HCT116 (cell line): Measurements from ENCODE around the gene ZC3H12C. TPM values are rescaled to one million over a fixed set of nuclear protein-coding genes. Genes with fewer than 3 reads are reported as not detected.

ENCODE experiments used
- ATAC-seq: fragments of 200-7000 bp; cut with Tn5 transposase; 2 replicates; pipeline ENCODE4 v1.9.1; 2020; ENCODE audit warnings: mild to moderate bottlenecking, moderate library complexity
- BruUV-seq: library from RNA; stranded (reverse); fragments of 400-500 nt; replicated peaks from 2 replicates; lab custom pipeline; 2021; lab: Mats Ljungman, UMichigan
- CTCF ChIA-PET: fragments of 300-600 bp; sonication (Branson Sonifier 250); formaldehyde crosslinking; loops from one replicate; lab custom pipeline; 2021; ENCODE audit warnings: antibody characterized with exemption; lab: Charles Lee
- POLR2A ChIA-PET: fragments of 300-600, 350-600 bp; sonication (Branson Sonifier 250); formaldehyde crosslinking; loops from one replicate; lab custom pipeline; 2021; ENCODE audit warnings: antibody characterized with exemption; lab: Charles Lee
- RAD21 ChIA-PET, 2 experiments: fragments of 300-600 bp; sonication (Branson Sonifier 250); formaldehyde crosslinking; loops; one replicate each; lab custom pipeline; 2023; ENCODE audit warnings: low total read pairs in 2 of 2; ENCODE audit not compliant: uncharacterized antibody in 2 of 2, unreplicated experiment in 2 of 2, low non-redundant PET in 1 of 2; lab: Charles Lee
- DNase-seq: peaks from one replicate; pipeline ENCODE4 v3.0.0-alpha.2; 2010; ENCODE audit warnings: low read depth, low spot score
- H2AFZ ChIP-seq: fragments of 200-600 bp; shearing (Covaris generic), sonication (generic); 2 replicates; pipeline ENCODE4 v1.6.1; 2017; ENCODE audit warnings: low read depth, mixed run types, mixed read lengths, antibody characterized with exemption, low read length; ENCODE audit not compliant: poor library complexity, severe bottlenecking
- H3K27ac ChIP-seq: 2 replicates; pipeline ENCODE4 v1.5.1; 2012; ENCODE audit warnings: low read depth, low read length
- H3K27me3 ChIP-seq: fragments of 200-600 bp; sonication (generic); 2 replicates; pipeline ENCODE4 v1.6.1; 2016; ENCODE audit warnings: mixed run types, low read length, mixed read lengths; ENCODE audit not compliant: insufficient read depth
- H3K36me3 ChIP-seq, 2 experiments: fragments of 200-500 bp in 1 of 2; fragments of 200-600 bp in 1 of 2; sonication (Bioruptor generic) in 1 of 2; sonication (generic) in 1 of 2; 2 replicates each; pipeline versions ENCODE4 v1.5.1 to v1.6.1; 2014 to 2016; ENCODE audit warnings: low read length in 2 of 2, inconsistent platforms in 1 of 2, mixed read lengths in 1 of 2, mixed run types in 1 of 2; ENCODE audit not compliant: insufficient read depth in 2 of 2, control insufficient read depth in 1 of 2
- H3K4me1 ChIP-seq, 2 experiments: fragments of 200-600 bp in 1 of 2; sonication (generic) in 1 of 2; 2 replicates each; pipeline versions ENCODE4 v1.5.1 to v1.6.1; 2012 to 2017; ENCODE audit warnings: low read length in 2 of 2, inconsistent platforms in 1 of 2, mild to moderate bottlenecking in 1 of 2, mixed read lengths in 1 of 2, mixed run types in 1 of 2, moderate library complexity in 1 of 2; ENCODE audit not compliant: insufficient read depth in 2 of 2, control insufficient read depth in 1 of 2
- H3K4me2 ChIP-seq: fragments of 200-600 bp; sonication (generic); 2 replicates; pipeline ENCODE4 v1.6.1; 2017; ENCODE audit warnings: mixed run types, low read length, mixed read lengths
- H3K4me3 ChIP-seq, 2 experiments: fragments of 200-600 bp in 1 of 2; sonication (generic) in 1 of 2; replicated peaks in 1 of 2; 2 replicates each; pipeline ENCODE4 v1.5.1; 2011 to 2016; ENCODE audit warnings: low read length in 2 of 2, control low read depth in 1 of 2, low read depth in 1 of 2, mild to moderate bottlenecking in 1 of 2, mixed read lengths in 1 of 2, mixed run types in 1 of 2
- H3K79me2 ChIP-seq: fragments of 200-600 bp; sonication (generic); 2 replicates; pipeline ENCODE4 v1.6.1; 2017; ENCODE audit warnings: mild to moderate bottlenecking, mixed run types, low read length, moderate library complexity, mixed read lengths; ENCODE audit not compliant: insufficient read depth
- H3K9ac ChIP-seq: fragments of 200-600 bp; sonication (generic); 2 replicates; pipeline ENCODE4 v1.6.1; 2016; ENCODE audit warnings: low read length, mixed read lengths
- H3K9me2 ChIP-seq: fragments of 200-600 bp; sonication (generic), shearing (Covaris generic); 2 replicates; pipeline ENCODE4 v1.6.1; 2017; ENCODE audit warnings: mixed run types, mild to moderate bottlenecking, moderate library complexity; ENCODE audit not compliant: insufficient read depth
- H3K9me3 ChIP-seq, 2 experiments: fragments of 200-500 bp in 1 of 2; fragments of 200-600 bp in 1 of 2; sonication (Bioruptor generic) in 1 of 2; sonication (generic) in 1 of 2; 2 replicates each; pipeline ENCODE4 v1.6.1; 2014 to 2017; ENCODE audit warnings: low read length in 2 of 2, mixed read lengths in 2 of 2, inconsistent platforms in 1 of 2, low read depth in 1 of 2, mild to moderate bottlenecking in 1 of 2, mixed run types in 1 of 2, moderate library complexity in 1 of 2; ENCODE audit not compliant: control insufficient read depth in 1 of 2, insufficient read depth in 1 of 2
- H4K20me1 ChIP-seq: fragments of 200-600 bp; sonication (generic), shearing (Covaris generic); 2 replicates; pipeline ENCODE4 v1.6.1; 2017; ENCODE audit warnings: mixed run types, mild to moderate bottlenecking, moderate library complexity; ENCODE audit not compliant: insufficient read depth
- ELF1 ChIP-seq: IDR thresholded peaks from 2 replicates; pipeline ENCODE4 v1.6.1; 2012; ENCODE audit warnings: low read depth, borderline replicate concordance
- FOSL1 ChIP-seq: IDR thresholded peaks from 2 replicates; pipeline ENCODE4 v1.6.1; 2012; ENCODE audit warnings: low read depth
- POLR2AphosphoS5 ChIP-seq: IDR thresholded peaks from 2 replicates; pipeline ENCODE4 v1.6.1; 2011; ENCODE audit warnings: mild to moderate bottlenecking, low read depth, low read length, moderate library complexity
- SRF ChIP-seq: IDR thresholded peaks from 2 replicates; pipeline ENCODE4 v1.6.1; 2012; ENCODE audit warnings: low read depth
- TCF7L2 ChIP-seq: IDR thresholded peaks from 2 replicates; pipeline ENCODE4 v1.7.0; 2011; ENCODE audit warnings: borderline replicate concordance, inconsistent platforms; ENCODE audit not compliant: insufficient read depth, insufficient read length; ENCODE audit errors: extremely low read depth
- intact Hi-C: fragments of 100-400 bp; cut with micrococcal nuclease; formaldehyde crosslinking; loops from 2 replicates; pipeline ENCODE4 v1.10.0; 2022
- total RNA-seq: library from RNA; stranded (reverse); gene quantifications from one replicate; pipeline ENCODE4 v1.2.1, GENCODE V29; 2021; ENCODE audit not compliant: unreplicated experiment
- TF ChIP-seq, protein P1 (sequence below): IDR thresholded peaks from 2 replicates; pipeline ENCODE4 v1.6.1; 2011; ENCODE audit warnings: mild to moderate bottlenecking, low read length, moderate library complexity; ENCODE audit not compliant: insufficient replicate concordance; ENCODE audit errors: extremely low read depth

ZC3H12C gene
- total RNA-seq, 1 experiment from 2014 or later = 10.2 TPM

- H2AFZ ChIP-seq = peak overlapping the region; percentile 11
- intact Hi-C loops = loop anchor here (5.0 to 10.0 kb wide), 3 partner anchors 237 to 343 kb away; no protein-coding TSS in a partner anchor
- ChIA-PET POLR2A (no interaction called here), CTCF (no interaction called here), RAD21 (no interaction called here)
- H4K20me1 ChIP-seq = no peaks in the 10 kb centered on the region
- H3K27ac ChIP-seq = no peak overlapping the region
- ATAC-seq (no peak), DNase-seq (no peak)
- H3K27me3 ChIP-seq = no peaks in the 10 kb centered on the region
- H3K9me3 ChIP-seq = no peaks in the 10 kb centered on the region
- H3K36me3 ChIP-seq = no peaks in the 10 kb centered on the region
- peaks cover 11 to 20% of the 10 kb centered on the region in 2 experiments for H3K4me1 ChIP-seq
- TF ChIP-seq TCF7L2 (no peak), SRF (no peak), POLR2AphosphoS5 (no peak), ELF1 (no peak), FOSL1 (no peak)
- TF ChIP-seq, protein P1, sequence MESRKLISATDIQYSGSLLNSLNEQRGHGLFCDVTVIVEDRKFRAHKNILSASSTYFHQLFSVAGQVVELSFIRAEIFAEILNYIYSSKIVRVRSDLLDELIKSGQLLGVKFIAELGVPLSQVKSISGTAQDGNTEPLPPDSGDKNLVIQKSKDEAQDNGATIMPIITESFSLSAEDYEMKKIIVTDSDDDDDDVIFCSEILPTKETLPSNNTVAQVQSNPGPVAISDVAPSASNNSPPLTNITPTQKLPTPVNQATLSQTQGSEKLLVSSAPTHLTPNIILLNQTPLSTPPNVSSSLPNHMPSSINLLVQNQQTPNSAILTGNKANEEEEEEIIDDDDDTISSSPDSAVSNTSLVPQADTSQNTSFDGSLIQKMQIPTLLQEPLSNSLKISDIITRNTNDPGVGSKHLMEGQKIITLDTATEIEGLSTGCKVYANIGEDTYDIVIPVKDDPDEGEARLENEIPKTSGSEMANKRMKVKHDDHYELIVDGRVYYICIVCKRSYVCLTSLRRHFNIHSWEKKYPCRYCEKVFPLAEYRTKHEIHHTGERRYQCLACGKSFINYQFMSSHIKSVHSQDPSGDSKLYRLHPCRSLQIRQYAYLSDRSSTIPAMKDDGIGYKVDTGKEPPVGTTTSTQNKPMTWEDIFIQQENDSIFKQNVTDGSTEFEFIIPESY = no peak
- no TSS peak for BruUV-seq
- H3K4me3 ChIP-seq = no peak overlapping the region
- no peak overlapping the region for H3K4me2 ChIP-seq
- H3K79me2 ChIP-seq = peaks cover 12% of the 10 kb centered on the region
- no peak overlapping the region for H3K9ac ChIP-seq
- no peaks in the 10 kb centered on the region for H3K9me2 ChIP-seq
These were observed 3.4 kb upstream of the ZC3H12C start for GRCh38 chr11:110089617-110090282.
